A549 (cell line): Measurements from ENCODE around the gene SHANK3. TPM values are rescaled to one million over a fixed set of nuclear protein-coding genes. Genes with fewer than 3 reads are reported as not detected.

Source experiments
- ATAC-seq, 2 experiments: fragments of 200-7000 bp in 1 of 2; fragments of >200 bp in 1 of 2; cut with Nextera tagmentation in 1 of 2; cut with Tn5 transposase in 1 of 2; 3 replicates each; pipeline versions ENCODE4 v1.8.0 to v1.9.1; 2018 to 2020; ENCODE audit warnings: mild to moderate bottlenecking in 1 of 2, moderate library complexity in 1 of 2
- CTCF ChIA-PET: fragments of 300-600 bp; sonication (Branson Sonifier 250); formaldehyde crosslinking; extraction: SDS; loops from one replicate; lab custom pipeline; 2021; ENCODE audit warnings: antibody characterized with exemption, inconsistent platforms; lab: Yijun Ruan, JAX
- POLR2A ChIA-PET: fragments of 350-600 bp; formaldehyde crosslinking; extraction: SDS; loops from one replicate; lab custom pipeline; 2021; ENCODE audit warnings: antibody characterized with exemption, inconsistent platforms; lab: Yijun Ruan, JAX
- DNase-seq, 2 experiments: peaks; one replicate each; pipeline versions ENCODE4 v3.0.0 to v3.0.0-alpha.2; 2011 to 2016; ENCODE audit warnings: low read depth in 1 of 2, low spot score in 1 of 2
- FAIRE-seq: peaks from 2 replicates; lab custom pipeline; 2011; peaks lifted over from hg19 to GRCh38; lab: Jason Lieb, UNC
- H3K27ac ChIP-seq, 2 experiments: fragments of >200 bp; sonication (Bioruptor Twin); formaldehyde crosslinking; 3 replicates each; pipeline ENCODE4 v1.5.1; 2016 to 2017
- H3K4me1 ChIP-seq: fragments of >200 bp; sonication (Bioruptor Twin); formaldehyde crosslinking; 3 replicates; pipeline ENCODE4 v1.6.1; 2016
- H3K4me2 ChIP-seq: fragments of >200 bp; sonication (Bioruptor Twin); formaldehyde crosslinking; 3 replicates; pipeline ENCODE4 v1.6.1; 2016
- H3K4me3 ChIP-seq: fragments of >200 bp; sonication (Bioruptor Twin); formaldehyde crosslinking; 3 replicates; pipeline ENCODE4 v1.5.1; 2016
- H3K9me3 ChIP-seq: fragments of >200 bp; sonication (Bioruptor Twin); formaldehyde crosslinking; 3 replicates; pipeline ENCODE4 v1.6.1; 2016
- BCL3 ChIP-seq: fragments of >200 bp; sonication (Bioruptor Twin); formaldehyde crosslinking; IDR thresholded peaks from 3 replicates; pipeline ENCODE4 v1.6.1; 2016
- BHLHE40 ChIP-seq: IDR thresholded peaks from 2 replicates; pipeline ENCODE4 v1.6.1; 2012; ENCODE audit warnings: low read depth, low read length, inconsistent platforms
- CBX8 ChIP-seq: fragments of 200-600 bp; sonication (generic); IDR thresholded peaks from 2 replicates; pipeline ENCODE4 v1.6.1; 2016
- CEBPB ChIP-seq, 2 experiments: fragments of >200 bp in 1 of 2; sonication (Bioruptor Twin) in 1 of 2; formaldehyde crosslinking in 1 of 2; IDR thresholded peaks; 2 replicates each; pipeline ENCODE4 v1.6.1; 2012 to 2016
- CHD2 ChIP-seq: fragments of 150-350 bp; IDR thresholded peaks from 2 replicates; pipeline ENCODE4 v1.6.1; 2014; ENCODE audit warnings: low read length; ENCODE audit not compliant: partially characterized antibody
- EHF ChIP-seq: fragments of 250-450 bp; sonication (Bioruptor Pico); IDR thresholded peaks from 2 replicates; pipeline ENCODE4 v1.5.0; 2020; ENCODE audit warnings: mild to moderate bottlenecking
- EHMT2 ChIP-seq: fragments of 200-600 bp; sonication (generic); IDR thresholded peaks from 2 replicates; pipeline ENCODE4 v1.6.1; 2016; ENCODE audit warnings: antibody characterized with exemption, low read depth, mild to moderate bottlenecking, moderate library complexity
- ELK1 ChIP-seq: fragments of 150-350 bp; IDR thresholded peaks from 2 replicates; pipeline ENCODE4 v1.6.1; 2014; ENCODE audit warnings: low read depth, mild to moderate bottlenecking, low read length
- EP300 ChIP-seq, 2 experiments: fragments of >200 bp; sonication (Bioruptor Twin); formaldehyde crosslinking; IDR thresholded peaks; 2 replicates in 1 of 2; 3 replicates in 1 of 2; pipeline ENCODE4 v1.6.1; 2016 to 2017
- ESRRA ChIP-seq: fragments of 150-350 bp; IDR thresholded peaks from 2 replicates; pipeline ENCODE4 v1.6.1; 2014; ENCODE audit warnings: mild to moderate bottlenecking, low read length, borderline replicate concordance
- FOSL2 ChIP-seq, 2 experiments: fragments of 450-650 bp in 1 of 2; fragments of >200 bp in 1 of 2; sonication (Bioruptor Twin) in 1 of 2; formaldehyde crosslinking; IDR thresholded peaks; 2 replicates each; pipeline versions ENCODE4 v1.5.0 to v1.6.1; 2016 to 2020; ENCODE audit warnings: mild to moderate bottlenecking in 1 of 2, moderate library complexity in 1 of 2
- GATA3 ChIP-seq: IDR thresholded peaks from 2 replicates; pipeline ENCODE4 v1.6.1; 2012; ENCODE audit warnings: borderline replicate concordance
- HDAC2 ChIP-seq: fragments of 200-600 bp; sonication (generic); IDR thresholded peaks from 2 replicates; pipeline ENCODE4 v1.6.1; 2016
- HOXA7 ChIP-seq: fragments of 250-450 bp; sonication (Bioruptor Pico); IDR thresholded peaks from 2 replicates; pipeline ENCODE4 v1.5.0; 2020; ENCODE audit warnings: mild to moderate bottlenecking, moderate library complexity
- HOXB5 ChIP-seq: fragments of 250-450 bp; sonication (Bioruptor Pico); IDR thresholded peaks from 2 replicates; pipeline ENCODE4 v1.5.0; 2020; ENCODE audit warnings: mild to moderate bottlenecking, moderate library complexity
- MAX ChIP-seq: IDR thresholded peaks from 2 replicates; pipeline ENCODE4 v1.6.1; 2012
- MAZ ChIP-seq: fragments of 150-350 bp; IDR thresholded peaks from 2 replicates; pipeline ENCODE4 v1.6.1; 2014; ENCODE audit warnings: antibody characterized with exemption, low read depth, low read length, borderline replicate concordance
- MYC ChIP-seq: IDR thresholded peaks from 2 replicates; pipeline ENCODE4 v1.6.1; 2012; ENCODE audit warnings: mild to moderate bottlenecking, inconsistent platforms, low read length, improper control_type of control experiment, borderline replicate concordance
- POLR2A ChIP-seq: IDR thresholded peaks from 2 replicates; pipeline ENCODE4 v1.6.1; 2012; ENCODE audit warnings: mild to moderate bottlenecking, low read length
- POLR2AphosphoS2 ChIP-seq: conservative IDR thresholded peaks from 2 replicates; pipeline ENCODE4 v1.6.1; 2012; ENCODE audit warnings: low read length, improper control_type of control experiment, inconsistent platforms
- RARB ChIP-seq: fragments of 250-450 bp; sonication (Bioruptor Pico); IDR thresholded peaks from 2 replicates; pipeline ENCODE4 v1.8.0; 2021; ENCODE audit warnings: mild to moderate bottlenecking, moderate library complexity
- RCOR1 ChIP-seq: fragments of 150-350 bp; IDR thresholded peaks from 2 replicates; pipeline ENCODE4 v1.6.1; 2014; ENCODE audit warnings: antibody characterized with exemption, low read length, low read depth
- SREBF2 ChIP-seq: fragments of 450-650 bp; IDR thresholded peaks from 2 replicates; pipeline ENCODE4 v1.6.1; 2014; ENCODE audit warnings: mild to moderate bottlenecking, moderate library complexity
- TP53 ChIP-seq: fragments of 250-450 bp; sonication (Bioruptor Pico); IDR thresholded peaks from 2 replicates; pipeline ENCODE4 v1.5.0; 2021; ENCODE audit warnings: mild to moderate bottlenecking, moderate library complexity
- USF2 ChIP-seq: fragments of 450-650 bp; IDR thresholded peaks from 2 replicates; pipeline ENCODE4 v1.6.1; 2014; ENCODE audit warnings: antibody characterized with exemption
- ZFP36 ChIP-seq: fragments of 450-650 bp; IDR thresholded peaks from 2 replicates; pipeline ENCODE4 v1.6.1; 2014; ENCODE audit warnings: borderline replicate concordance; ENCODE audit not compliant: partially characterized antibody
- ZNF302 ChIP-seq: fragments of 250-450 bp; sonication (Bioruptor Pico); IDR thresholded peaks from 2 replicates; pipeline ENCODE4 v1.9.0; 2021; ENCODE audit warnings: inconsistent platforms, mild to moderate bottlenecking, moderate library complexity
- ZSCAN20 ChIP-seq: fragments of 250-450 bp; sonication (Bioruptor Pico); IDR thresholded peaks from 2 replicates; pipeline ENCODE4 v1.8.0; 2022; ENCODE audit warnings: mild to moderate bottlenecking, moderate library complexity
- WGBS: methylation state at CpG from one replicate; pipeline ENCODE4 v1.1.6; 2017; ENCODE audit errors: missing lambda C conversion rate; 5-methylcytosine and 5-hydroxymethylcytosine counted together
- polyA plus RNA-seq, 4 experiments: library from polyadenylated mRNA; depleted of rRNA in 3 of 4; stranded (reverse); fragments of >200 nt; fragmentation: RNase III in 1 of 4; extraction: RNeasy Plus Mini Kit Qiagen cat#74134 plus additional on column Dnase treatment in 1 of 4; gene quantifications; 2 replicates in 3 of 4; 3 replicates in 1 of 4; pipeline ENCODE4 v1.2.3, GENCODE V29; 2011 to 2017
- TF ChIP-seq, protein P1 (sequence below): fragments of 250-450 bp; sonication (Bioruptor Pico); IDR thresholded peaks from 2 replicates; pipeline ENCODE4 v1.5.0; 2021; ENCODE audit warnings: mild to moderate bottlenecking, moderate library complexity, borderline replicate concordance
- TF ChIP-seq, protein P2 (sequence below): IDR thresholded peaks from 2 replicates; pipeline ENCODE4 v1.6.1; 2012

SHANK3 gene
- polyA plus RNA-seq, 2 of the 4 experiments (the other 2 are of a cell fraction): 0.53 to 2.4 TPM

DNA sequence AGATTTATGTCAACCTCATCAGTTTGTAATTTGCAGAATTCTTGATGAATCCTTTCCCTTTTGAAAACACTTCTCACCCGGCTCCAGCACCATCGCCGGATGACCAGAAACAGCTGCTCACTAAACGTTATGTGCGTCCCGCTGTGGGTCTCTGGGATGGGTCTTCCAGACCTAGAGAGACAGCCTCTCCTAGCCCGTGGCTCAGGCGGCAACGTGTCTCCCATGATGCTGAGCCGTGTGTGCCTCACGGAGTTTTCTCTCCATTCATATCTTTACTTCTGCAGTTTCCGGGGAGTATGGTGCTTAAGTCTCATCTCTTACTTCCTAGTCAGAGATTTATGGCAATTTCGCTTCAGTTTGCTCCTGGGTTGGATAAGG lies 40.4 kb downstream of the SHANK3 start:
- ATAC-seq (no peak), DNase-seq (no peak), FAIRE-seq (no peak)
- Histone ChIP-seq H3K4me2 (no peak overlapping the region), H3K9me3 (no peaks in the 10 kb centered on the region), H3K27ac (no peak overlapping the region), H3K4me1 (no peaks in the 10 kb centered on the region), H3K4me3 (no peak overlapping the region)
- no peak for TF ChIP-seq MYC
- TF ChIP-seq MAX: no peak
- no peak for TF ChIP-seq ZSCAN20 (CRISPR knock-in tag)
- no peak for TF ChIP-seq CEBPB (IDR thresholded peaks at IDR 0.05)
- TF ChIP-seq POLR2A: no peak
- TF ChIP-seq HOXB5 (CRISPR knock-in tag): no peak
- TF ChIP-seq ELK1: no peak
- no peak for TF ChIP-seq CBX8
- TF ChIP-seq GATA3: no peak
- no peak for TF ChIP-seq BHLHE40
- TF ChIP-seq MAZ: no peak
- TF ChIP-seq POLR2AphosphoS2: no peak
- TF ChIP-seq FOSL2 (IDR thresholded peaks at IDR 0.05): no peak
- TF ChIP-seq FOSL2 (CRISPR knock-in tag; IDR thresholded peaks at IDR 0.05): no peak
- no peak for TF ChIP-seq CHD2
- no peak for TF ChIP-seq BCL3
- TF ChIP-seq, protein P1, sequence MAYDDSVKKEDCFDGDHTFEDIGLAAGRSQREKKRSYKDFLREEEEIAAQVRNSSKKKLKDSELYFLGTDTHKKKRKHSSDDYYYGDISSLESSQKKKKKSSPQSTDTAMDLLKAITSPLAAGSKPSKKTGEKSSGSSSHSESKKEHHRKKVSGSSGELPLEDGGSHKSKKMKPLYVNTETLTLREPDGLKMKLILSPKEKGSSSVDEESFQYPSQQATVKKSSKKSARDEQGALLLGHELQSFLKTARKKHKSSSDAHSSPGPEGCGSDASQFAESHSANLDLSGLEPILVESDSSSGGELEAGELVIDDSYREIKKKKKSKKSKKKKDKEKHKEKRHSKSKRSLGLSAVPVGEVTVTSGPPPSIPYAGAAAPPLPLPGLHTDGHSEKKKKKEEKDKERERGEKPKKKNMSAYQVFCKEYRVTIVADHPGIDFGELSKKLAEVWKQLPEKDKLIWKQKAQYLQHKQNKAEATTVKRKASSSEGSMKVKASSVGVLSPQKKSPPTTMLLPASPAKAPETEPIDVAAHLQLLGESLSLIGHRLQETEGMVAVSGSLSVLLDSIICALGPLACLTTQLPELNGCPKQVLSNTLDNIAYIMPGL (CRISPR knock-in tag): no peak
- no peak for TF ChIP-seq EHMT2
- no peak for TF ChIP-seq HOXA7 (CRISPR knock-in tag)
- TF ChIP-seq EHF (CRISPR knock-in tag): no peak
- no peak for TF ChIP-seq SREBF2
- WGBS: 85% methylated on average over 13 of the region's 13 CpGs
- ChIA-PET CTCF (interaction anchor here (1.4 kb wide), 1 partner anchor 19 kb away, joined by 3 read pairs; no protein-coding TSS in a partner anchor), POLR2A (no interaction called here)

DNA sequence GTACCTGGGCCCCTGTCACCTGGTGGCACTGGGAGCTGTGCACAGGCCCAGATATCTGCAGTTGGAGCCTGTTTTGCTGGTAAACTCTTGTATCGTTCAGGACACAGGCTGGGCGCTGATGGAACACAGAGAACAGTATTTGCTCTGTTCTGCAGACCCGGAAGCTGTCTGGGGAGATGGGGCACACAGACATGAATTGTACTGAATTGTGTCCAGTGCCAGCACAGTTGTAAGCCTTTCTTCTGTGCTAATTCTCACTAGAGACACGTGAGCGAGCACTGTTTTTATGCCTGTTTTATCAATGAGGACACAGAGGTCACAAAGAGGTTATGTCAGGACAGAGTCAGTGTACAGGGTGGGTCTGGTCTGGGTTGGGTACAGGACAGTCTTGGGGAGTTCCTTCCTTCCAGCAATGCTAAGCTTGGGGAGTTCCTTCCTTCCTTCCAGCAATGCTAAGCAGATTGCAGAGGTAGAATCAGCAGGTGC lies 41.0 kb downstream of the SHANK3 start:
- 76% methylated on average over 5 of the region's 5 CpGs for WGBS
- no peaks in the 10 kb centered on the region for H3K9me3 ChIP-seq
- H3K4me1 ChIP-seq: no peaks in the 10 kb centered on the region
- CTCF ChIA-PET: no interaction called here
- FAIRE-seq: no peak
- no peak overlapping the region for H3K27ac ChIP-seq
- POLR2A ChIA-PET: no interaction called here
- no peak for DNase-seq
- ATAC-seq: no peak
- H3K4me2 ChIP-seq: no peak overlapping the region
- H3K4me3 ChIP-seq: no peak overlapping the region
- TF ChIP-seq EP300 (IDR thresholded peaks at IDR 0.05) (no peak), TP53 (CRISPR knock-in tag) (no peak), RARB (CRISPR knock-in tag) (no peak), SREBF2 (no peak), HDAC2 (no peak), ZFP36 (no peak), MAZ (no peak), ESRRA (no peak), RCOR1 (no peak), USF2 (no peak), ZNF302 (CRISPR knock-in tag) (no peak)
- TF ChIP-seq, protein P2, sequence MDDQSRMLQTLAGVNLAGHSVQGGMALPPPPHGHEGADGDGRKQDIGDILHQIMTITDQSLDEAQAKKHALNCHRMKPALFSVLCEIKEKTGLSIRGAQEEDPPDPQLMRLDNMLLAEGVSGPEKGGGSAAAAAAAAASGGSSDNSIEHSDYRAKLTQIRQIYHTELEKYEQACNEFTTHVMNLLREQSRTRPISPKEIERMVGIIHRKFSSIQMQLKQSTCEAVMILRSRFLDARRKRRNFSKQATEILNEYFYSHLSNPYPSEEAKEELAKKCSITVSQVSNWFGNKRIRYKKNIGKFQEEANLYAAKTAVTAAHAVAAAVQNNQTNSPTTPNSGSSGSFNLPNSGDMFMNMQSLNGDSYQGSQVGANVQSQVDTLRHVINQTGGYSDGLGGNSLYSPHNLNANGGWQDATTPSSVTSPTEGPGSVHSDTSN: no peak
